ENCODE data around the gene KPNA6.
"Not testable (repeated sequence)": the region's sequence is repeated elsewhere in the genome, so short reads cannot be mapped to it uniquely, and the experiment has no call there.

KPNA6 gene

DNA sequence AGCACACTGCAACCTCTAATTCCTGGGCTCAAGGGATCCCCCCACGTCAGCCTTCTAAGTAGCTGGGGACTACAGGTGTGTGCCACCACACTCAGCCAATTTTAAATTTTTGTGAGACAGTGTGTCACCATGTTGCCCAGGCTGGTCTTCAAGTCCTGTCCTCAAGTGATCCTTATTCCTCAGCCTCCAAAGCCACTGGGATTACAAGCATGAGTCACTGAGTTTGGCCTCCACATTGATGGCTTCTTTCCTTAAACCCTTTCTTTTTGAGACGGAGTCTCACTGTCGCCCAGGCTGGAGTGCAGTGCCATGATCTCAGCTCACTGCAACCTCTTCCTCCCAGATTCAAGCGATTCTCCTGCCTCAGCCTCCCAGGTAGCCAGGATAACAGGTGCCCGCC lies 7.6 kb downstream of the KPNA6 start:
- Histone ChIP-seq H3K36me3 (replicated peaks; ENCODE audit: low read depth, low read length) (no peaks in the 10 kb centered on the region), H3K4me1 (ENCODE audit: low read length) (peaks cover 18% of the 10 kb centered on the region), H3K27ac (ENCODE audit: low read length) (no peak overlapping the region), H2AFZ (ENCODE audit: low read depth, low read length) (no peak overlapping the region), H3K9ac (ENCODE audit: low read length) (no peak overlapping the region), H3K79me2 (ENCODE audit: low read length) (peaks cover 94% of the 10 kb centered on the region), H3K4me3 (ENCODE audit: low read length) (no peak overlapping the region), H3K27me3 (ENCODE audit: low read depth, low read length) (no peaks in the 10 kb centered on the region), H4K20me1 (ENCODE audit: insufficient read depth, low read length) (peaks cover 27% of the 10 kb centered on the region), H3K9me3 (ENCODE audit: insufficient read depth, low read length) (no peaks in the 10 kb centered on the region), H3K4me2 (ENCODE audit: low read length) (no peak overlapping the region)
- TF ChIP-seq, protein P1, sequence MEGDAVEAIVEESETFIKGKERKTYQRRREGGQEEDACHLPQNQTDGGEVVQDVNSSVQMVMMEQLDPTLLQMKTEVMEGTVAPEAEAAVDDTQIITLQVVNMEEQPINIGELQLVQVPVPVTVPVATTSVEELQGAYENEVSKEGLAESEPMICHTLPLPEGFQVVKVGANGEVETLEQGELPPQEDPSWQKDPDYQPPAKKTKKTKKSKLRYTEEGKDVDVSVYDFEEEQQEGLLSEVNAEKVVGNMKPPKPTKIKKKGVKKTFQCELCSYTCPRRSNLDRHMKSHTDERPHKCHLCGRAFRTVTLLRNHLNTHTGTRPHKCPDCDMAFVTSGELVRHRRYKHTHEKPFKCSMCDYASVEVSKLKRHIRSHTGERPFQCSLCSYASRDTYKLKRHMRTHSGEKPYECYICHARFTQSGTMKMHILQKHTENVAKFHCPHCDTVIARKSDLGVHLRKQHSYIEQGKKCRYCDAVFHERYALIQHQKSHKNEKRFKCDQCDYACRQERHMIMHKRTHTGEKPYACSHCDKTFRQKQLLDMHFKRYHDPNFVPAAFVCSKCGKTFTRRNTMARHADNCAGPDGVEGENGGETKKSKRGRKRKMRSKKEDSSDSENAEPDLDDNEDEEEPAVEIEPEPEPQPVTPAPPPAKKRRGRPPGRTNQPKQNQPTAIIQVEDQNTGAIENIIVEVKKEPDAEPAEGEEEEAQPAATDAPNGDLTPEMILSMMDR (IDR thresholded peaks at IDR 0.05; ENCODE audit: low read depth, low read length) = no peak
- no peak for TF ChIP-seq EZH2phosphoT487 (IDR thresholded peaks at IDR 0.05; ENCODE audit: low read depth)

DNA sequence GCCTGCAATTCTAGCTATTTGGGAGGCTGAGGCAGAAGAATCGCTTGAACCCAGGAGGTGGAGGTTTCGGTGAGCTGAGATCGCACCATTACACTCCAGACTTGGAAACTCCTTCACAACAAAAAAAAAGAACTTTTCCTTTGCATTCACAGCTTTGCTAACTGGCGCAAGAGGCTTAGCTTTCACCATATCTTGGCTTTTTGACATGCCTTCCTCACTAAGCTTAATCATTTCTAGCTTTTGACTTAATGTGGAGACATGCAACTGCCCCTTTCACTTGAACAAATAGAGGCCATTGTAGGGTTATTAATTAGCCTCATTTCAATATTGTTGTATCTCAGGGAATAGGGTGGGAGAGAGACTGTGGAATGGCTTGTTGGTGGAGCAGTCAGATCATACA lies 8.7 kb downstream of the KPNA6 start:
- TF ChIP-seq, protein P1 (IDR thresholded peaks at IDR 0.05; ENCODE audit: low read depth, low read length) = no peak
- TF ChIP-seq EZH2phosphoT487 (IDR thresholded peaks at IDR 0.05; ENCODE audit: low read depth) = no peak
- no peaks in the 10 kb centered on the region for H3K36me3 ChIP-seq (replicated peaks; ENCODE audit: low read depth, low read length)
- H2AFZ ChIP-seq (ENCODE audit: low read depth, low read length) = no peak overlapping the region
- H4K20me1 ChIP-seq (ENCODE audit: insufficient read depth, low read length) = peaks cover 21% of the 10 kb centered on the region
- H3K4me1 ChIP-seq (ENCODE audit: low read length) = peaks cover 8% of the 10 kb centered on the region; the same call in 1 of the 2 replicates
- H3K27me3 ChIP-seq (ENCODE audit: low read depth, low read length) = no peaks in the 10 kb centered on the region
- no peak overlapping the region for H3K4me2 ChIP-seq (ENCODE audit: low read length)
- no peak overlapping the region for H3K4me3 ChIP-seq (ENCODE audit: low read length)
- no peak overlapping the region for H3K9ac ChIP-seq (ENCODE audit: low read length)
- H3K27ac ChIP-seq (ENCODE audit: low read length) = no peak overlapping the region
- H3K9me3 ChIP-seq (ENCODE audit: insufficient read depth, low read length) = no peaks in the 10 kb centered on the region
- H3K79me2 ChIP-seq (ENCODE audit: low read length) = peaks cover 94% of the 10 kb centered on the region

DNA sequence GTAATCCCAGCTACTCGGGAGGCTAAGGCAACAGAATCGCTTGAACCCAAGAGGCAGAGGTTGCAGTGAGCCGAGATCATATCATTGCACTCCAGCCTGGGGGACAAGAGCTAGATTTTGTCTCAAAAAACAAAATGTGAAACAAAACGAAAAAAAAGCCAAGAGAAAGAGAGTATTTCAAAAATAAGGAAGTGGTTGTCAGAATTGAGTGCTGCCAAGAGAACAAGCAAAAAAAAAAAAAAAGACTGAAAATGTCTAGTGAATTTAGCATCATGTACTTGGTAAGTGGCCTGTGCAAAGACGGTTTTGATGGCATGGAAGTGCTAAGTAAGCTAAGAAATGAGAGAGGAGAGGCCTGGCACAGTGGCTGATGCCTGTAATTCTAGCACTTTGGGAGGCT lies 14.3 kb downstream of the KPNA6 start:
- Histone ChIP-seq H3K27me3 (ENCODE audit: low read depth, low read length) (no peaks in the 10 kb centered on the region), H3K36me3 (replicated peaks; ENCODE audit: low read depth, low read length) (no peaks in the 10 kb centered on the region), H3K27ac (ENCODE audit: low read length) (no peak overlapping the region), H3K4me3 (ENCODE audit: low read length) (no peak overlapping the region), H2AFZ (ENCODE audit: low read depth, low read length) (no peak overlapping the region), H3K9ac (ENCODE audit: low read length) (no peak overlapping the region), H3K9me3 (ENCODE audit: insufficient read depth, low read length) (no peaks in the 10 kb centered on the region), H3K4me2 (ENCODE audit: low read length) (no peak overlapping the region), H4K20me1 (ENCODE audit: insufficient read depth, low read length) (peaks cover 14% of the 10 kb centered on the region; the same call in 1 of the 2 replicates), H3K79me2 (ENCODE audit: low read length) (peaks cover 90% of the 10 kb centered on the region), H3K4me1 (ENCODE audit: low read length) (peaks cover 9% of the 10 kb centered on the region; the same call in 1 of the 2 replicates)
- TF ChIP-seq, protein P1 (IDR thresholded peaks at IDR 0.05; ENCODE audit: low read depth, low read length) = no peak
- no peak for TF ChIP-seq EZH2phosphoT487 (IDR thresholded peaks at IDR 0.05; ENCODE audit: low read depth)

DNA sequence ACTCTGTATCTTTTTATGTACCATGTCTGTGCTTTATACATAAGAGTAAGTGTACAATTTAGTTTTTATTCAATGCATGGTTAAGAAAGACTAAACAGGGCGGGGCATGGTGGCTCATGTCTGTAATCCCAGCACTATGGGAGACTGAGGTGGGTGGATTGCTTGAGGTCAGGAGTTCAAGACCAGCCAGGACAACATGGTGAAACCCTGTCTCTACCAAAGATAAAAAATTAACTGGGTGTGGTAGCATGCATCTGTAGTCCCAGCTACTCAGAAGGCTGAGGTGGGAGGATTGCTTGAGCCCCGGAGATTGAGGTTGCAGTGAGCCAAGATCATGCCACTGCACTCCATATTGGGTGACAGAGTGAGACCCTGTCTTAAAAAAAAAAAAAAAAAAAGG lies 15.5 kb downstream of the KPNA6 start:
- not testable (repeated sequence) for H3K4me1 ChIP-seq (ENCODE audit: low read length); H3K27ac ChIP-seq (ENCODE audit: low read length); H3K9me3 ChIP-seq (ENCODE audit: insufficient read depth, low read length); H3K9ac ChIP-seq (ENCODE audit: low read length); H3K36me3 ChIP-seq (replicated peaks; ENCODE audit: low read depth, low read length); H2AFZ ChIP-seq (ENCODE audit: low read depth, low read length); H3K4me3 ChIP-seq (ENCODE audit: low read length); H3K4me2 ChIP-seq (ENCODE audit: low read length); H3K27me3 ChIP-seq (ENCODE audit: low read depth, low read length)
- Histone ChIP-seq H4K20me1 (ENCODE audit: insufficient read depth, low read length) (peaks cover 13% of the 10 kb centered on the region; the same call in 1 of the 2 replicates), H3K79me2 (ENCODE audit: low read length) (peaks cover 88% of the 10 kb centered on the region)

DNA sequence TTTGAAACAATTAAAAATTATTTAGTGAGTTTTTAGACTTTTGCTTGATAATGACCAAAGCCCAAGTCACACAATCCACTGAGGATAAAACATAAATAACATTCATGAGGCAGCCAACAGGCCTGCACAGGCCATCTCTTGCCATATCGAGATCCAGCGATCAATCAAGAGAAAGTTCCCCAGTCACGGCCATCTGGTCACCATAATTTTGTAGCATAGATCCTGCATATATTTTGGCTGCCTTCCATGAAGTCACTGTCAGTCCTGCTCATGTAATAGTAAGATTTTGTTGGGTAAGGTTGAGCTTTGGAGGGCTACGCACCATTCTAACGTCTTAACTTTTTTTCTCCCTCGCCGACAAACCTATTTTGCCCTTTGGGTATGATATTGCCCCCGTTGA lies 17.5 kb downstream of the KPNA6 start:
- no peak for TF ChIP-seq EZH2phosphoT487 (IDR thresholded peaks at IDR 0.05; ENCODE audit: low read depth)
- TF ChIP-seq, protein P1 (IDR thresholded peaks at IDR 0.05; ENCODE audit: low read depth, low read length) = no peak
- no peaks in the 10 kb centered on the region for H3K9me3 ChIP-seq (ENCODE audit: insufficient read depth, low read length)
- no peak overlapping the region for H3K4me2 ChIP-seq (ENCODE audit: low read length)
- H3K4me1 ChIP-seq (ENCODE audit: low read length) = 0 out of 2 replicates have a peak, but pooled peaks cover 4% of the 10 kb centered on the region
- no peak overlapping the region for H2AFZ ChIP-seq (ENCODE audit: low read depth, low read length)
- H4K20me1 ChIP-seq (ENCODE audit: insufficient read depth, low read length) = peaks cover 13% of the 10 kb centered on the region; the same call in 1 of the 2 replicates
- no peak overlapping the region for H3K4me3 ChIP-seq (ENCODE audit: low read length)
- H3K27me3 ChIP-seq (ENCODE audit: low read depth, low read length) = no peaks in the 10 kb centered on the region
- peaks cover 88% of the 10 kb centered on the region for H3K79me2 ChIP-seq (ENCODE audit: low read length)
- H3K27ac ChIP-seq (ENCODE audit: low read length) = no peak overlapping the region
- H3K9ac ChIP-seq (ENCODE audit: low read length) = no peak overlapping the region
- H3K36me3 ChIP-seq (replicated peaks; ENCODE audit: low read depth, low read length) = no peaks in the 10 kb centered on the region

Measured in OCI-LY3 (cell line).